Measurements from ENCODE around the gene LRRC7. TPM values are rescaled to one million over a fixed set of nuclear protein-coding genes. Genes with fewer than 3 reads are reported as not detected.
A peak's percentile ranks its signal among the peaks of the same experiment; 100 is the strongest.

Gene LRRC7
- total RNA-seq, 1 donor from 2014 or later = 0.94 TPM

- Mint-ChIP-seq H3K27ac (ENCODE audit: unreplicated experiment) (peak overlapping the region; percentile 50), H3K36me3 (ENCODE audit: unreplicated experiment) (no peaks in the 10 kb centered on the region), H3K27me3 (ENCODE audit: unreplicated experiment) (no peaks in the 10 kb centered on the region), H3K9me3 (ENCODE audit: unreplicated experiment) (peaks cover 13% of the 10 kb centered on the region), H3K4me1 (ENCODE audit: unreplicated experiment) (peaks cover 8% of the 10 kb centered on the region), H3K4me3 (ENCODE audit: unreplicated experiment) (no peak overlapping the region)
- TF ChIP-seq, protein P1, sequence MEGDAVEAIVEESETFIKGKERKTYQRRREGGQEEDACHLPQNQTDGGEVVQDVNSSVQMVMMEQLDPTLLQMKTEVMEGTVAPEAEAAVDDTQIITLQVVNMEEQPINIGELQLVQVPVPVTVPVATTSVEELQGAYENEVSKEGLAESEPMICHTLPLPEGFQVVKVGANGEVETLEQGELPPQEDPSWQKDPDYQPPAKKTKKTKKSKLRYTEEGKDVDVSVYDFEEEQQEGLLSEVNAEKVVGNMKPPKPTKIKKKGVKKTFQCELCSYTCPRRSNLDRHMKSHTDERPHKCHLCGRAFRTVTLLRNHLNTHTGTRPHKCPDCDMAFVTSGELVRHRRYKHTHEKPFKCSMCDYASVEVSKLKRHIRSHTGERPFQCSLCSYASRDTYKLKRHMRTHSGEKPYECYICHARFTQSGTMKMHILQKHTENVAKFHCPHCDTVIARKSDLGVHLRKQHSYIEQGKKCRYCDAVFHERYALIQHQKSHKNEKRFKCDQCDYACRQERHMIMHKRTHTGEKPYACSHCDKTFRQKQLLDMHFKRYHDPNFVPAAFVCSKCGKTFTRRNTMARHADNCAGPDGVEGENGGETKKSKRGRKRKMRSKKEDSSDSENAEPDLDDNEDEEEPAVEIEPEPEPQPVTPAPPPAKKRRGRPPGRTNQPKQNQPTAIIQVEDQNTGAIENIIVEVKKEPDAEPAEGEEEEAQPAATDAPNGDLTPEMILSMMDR (IDR thresholded peaks at IDR 0.05) = no peak
- DNase-seq (ENCODE audit: extremely low spot score, unreplicated experiment) = no peak
Observed at GRCh38 chr1:69693921-69694675, 126.4 kb downstream of the LRRC7 start.

DNA sequence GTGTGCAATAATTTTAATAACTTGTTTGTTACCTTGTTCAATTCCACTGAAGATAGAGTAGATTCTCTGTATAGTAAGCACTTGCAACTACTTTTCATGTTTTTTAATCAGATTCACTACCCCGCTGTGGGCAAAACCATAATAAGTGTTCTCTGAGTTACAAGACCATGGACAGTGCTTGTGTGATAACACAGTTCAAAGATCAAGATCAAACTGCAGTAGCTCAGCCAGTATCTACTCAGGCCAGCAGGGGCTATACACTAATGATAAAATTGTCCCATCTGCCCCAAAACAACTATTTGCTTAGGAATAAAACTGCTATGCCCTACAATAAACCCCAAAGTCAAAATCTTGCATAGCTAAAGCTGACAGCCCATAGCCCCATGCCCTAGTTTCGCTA is 129.6 kb downstream of the LRRC7 start:
- no peaks in the 10 kb centered on the region for H3K36me3 Mint-ChIP-seq (ENCODE audit: unreplicated experiment)
- no peak overlapping the region for H3K27ac Mint-ChIP-seq (ENCODE audit: unreplicated experiment)
- no peaks in the 10 kb centered on the region for H3K27me3 Mint-ChIP-seq (ENCODE audit: unreplicated experiment)
- peaks cover 8% of the 10 kb centered on the region for H3K4me1 Mint-ChIP-seq (ENCODE audit: unreplicated experiment)
- H3K9me3 Mint-ChIP-seq (ENCODE audit: unreplicated experiment) = peaks cover 13% of the 10 kb centered on the region
- DNase-seq (ENCODE audit: extremely low spot score, unreplicated experiment) = no peak
- H3K4me3 Mint-ChIP-seq (ENCODE audit: unreplicated experiment) = no peak overlapping the region
- TF ChIP-seq, protein P1 (IDR thresholded peaks at IDR 0.05) = no peak

GRCh38 chr1:69700770-69701169 is 133.0 kb downstream of the LRRC7 start:
- Mint-ChIP-seq H3K27ac (ENCODE audit: unreplicated experiment) (no peak overlapping the region), H3K4me1 (ENCODE audit: unreplicated experiment) (no peaks in the 10 kb centered on the region), H3K27me3 (ENCODE audit: unreplicated experiment) (no peaks in the 10 kb centered on the region), H3K4me3 (ENCODE audit: unreplicated experiment) (no peak overlapping the region), H3K36me3 (ENCODE audit: unreplicated experiment) (no peaks in the 10 kb centered on the region), H3K9me3 (ENCODE audit: unreplicated experiment) (peaks cover 8% of the 10 kb centered on the region)
- no peak for DNase-seq (ENCODE audit: extremely low spot score, unreplicated experiment)
- TF ChIP-seq, protein P1 (IDR thresholded peaks at IDR 0.05) = peak; percentile 50

DNA sequence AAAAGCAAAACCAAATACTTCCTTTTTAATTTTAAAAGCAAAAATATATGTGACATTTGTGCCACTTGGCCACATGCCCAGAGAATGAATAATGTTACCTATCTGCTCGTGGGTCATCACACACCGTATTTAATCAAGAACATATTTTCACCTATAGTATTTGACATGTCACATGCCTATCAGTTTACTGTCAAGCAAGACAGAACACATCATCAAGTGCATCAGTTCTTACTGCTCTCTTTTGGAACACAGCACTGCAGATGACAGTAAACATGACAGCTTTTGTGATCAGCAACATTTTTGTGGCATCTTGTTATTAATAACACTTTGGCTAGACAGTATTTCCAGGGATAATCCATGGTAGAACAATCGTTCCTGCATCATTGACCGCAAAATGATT is 134.4 kb downstream of the LRRC7 start:
- TF ChIP-seq, protein P1 (IDR thresholded peaks at IDR 0.05) = no peak
- Mint-ChIP-seq H3K36me3 (ENCODE audit: unreplicated experiment) (no peaks in the 10 kb centered on the region), H3K4me1 (ENCODE audit: unreplicated experiment) (no peaks in the 10 kb centered on the region), H3K4me3 (ENCODE audit: unreplicated experiment) (no peak overlapping the region), H3K27ac (ENCODE audit: unreplicated experiment) (no peak overlapping the region), H3K27me3 (ENCODE audit: unreplicated experiment) (no peaks in the 10 kb centered on the region), H3K9me3 (ENCODE audit: unreplicated experiment) (peaks cover 2% of the 10 kb centered on the region)
- no peak for DNase-seq (ENCODE audit: extremely low spot score, unreplicated experiment)

DNA sequence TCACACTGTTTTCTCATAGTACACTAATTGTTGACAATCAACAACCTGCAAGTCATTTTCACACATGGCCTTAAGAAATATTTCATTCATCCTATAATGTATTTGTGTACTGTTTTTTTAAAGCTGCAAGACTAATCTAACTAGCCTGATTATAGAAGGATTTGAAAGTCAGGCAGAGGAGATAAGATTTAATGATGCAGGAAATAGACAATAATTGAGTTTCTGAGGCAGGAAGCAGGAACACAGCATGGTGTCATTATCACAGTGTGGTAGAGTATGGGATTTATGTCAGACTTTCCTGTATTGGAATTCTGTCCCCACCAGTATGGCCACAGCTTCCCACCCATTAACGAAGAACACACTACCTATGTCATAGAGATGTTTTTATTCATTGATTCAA is 138.8 kb downstream of the LRRC7 start:
- Mint-ChIP-seq H3K27ac (ENCODE audit: unreplicated experiment) (no peak overlapping the region), H3K27me3 (ENCODE audit: unreplicated experiment) (no peaks in the 10 kb centered on the region), H3K36me3 (ENCODE audit: unreplicated experiment) (no peaks in the 10 kb centered on the region), H3K4me3 (ENCODE audit: unreplicated experiment) (no peak overlapping the region), H3K4me1 (ENCODE audit: unreplicated experiment) (peaks cover 9% of the 10 kb centered on the region), H3K9me3 (ENCODE audit: unreplicated experiment) (no peaks in the 10 kb centered on the region)
- DNase-seq (ENCODE audit: extremely low spot score, unreplicated experiment) = no peak
- TF ChIP-seq, protein P1 (IDR thresholded peaks at IDR 0.05) = no peak
